Measurements from ENCODE around the gene FGF2.

Gene FGF2

DNA sequence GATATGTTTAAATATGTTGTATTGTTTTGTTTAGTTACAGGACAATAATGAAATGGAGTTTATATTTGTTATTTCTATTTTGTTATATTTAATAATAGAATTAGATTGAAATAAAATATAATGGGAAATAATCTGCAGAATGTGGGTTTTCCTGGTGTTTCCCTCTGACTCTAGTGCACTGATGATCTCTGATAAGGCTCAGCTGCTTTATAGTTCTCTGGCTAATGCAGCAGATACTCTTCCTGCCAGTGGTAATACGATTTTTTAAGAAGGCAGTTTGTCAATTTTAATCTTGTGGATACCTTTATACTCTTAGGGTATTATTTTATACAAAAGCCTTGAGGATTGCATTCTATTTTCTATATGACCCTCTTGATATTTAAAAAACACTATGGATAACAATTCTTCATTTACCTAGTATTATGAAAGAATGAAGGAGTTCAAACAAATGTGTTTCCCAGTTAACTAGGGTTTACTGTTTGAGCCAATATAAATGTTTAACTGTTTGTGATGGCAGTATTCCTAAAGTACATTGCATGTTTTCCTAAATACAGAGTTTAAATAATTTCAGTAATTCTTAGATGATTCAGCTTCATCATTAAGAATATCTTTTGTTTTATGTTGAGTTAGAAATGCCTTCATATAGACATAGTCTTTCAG is 68.8 kb downstream of the FGF2 start:
- no peak for DNase-seq (ENCODE audit: low read depth)

DNA sequence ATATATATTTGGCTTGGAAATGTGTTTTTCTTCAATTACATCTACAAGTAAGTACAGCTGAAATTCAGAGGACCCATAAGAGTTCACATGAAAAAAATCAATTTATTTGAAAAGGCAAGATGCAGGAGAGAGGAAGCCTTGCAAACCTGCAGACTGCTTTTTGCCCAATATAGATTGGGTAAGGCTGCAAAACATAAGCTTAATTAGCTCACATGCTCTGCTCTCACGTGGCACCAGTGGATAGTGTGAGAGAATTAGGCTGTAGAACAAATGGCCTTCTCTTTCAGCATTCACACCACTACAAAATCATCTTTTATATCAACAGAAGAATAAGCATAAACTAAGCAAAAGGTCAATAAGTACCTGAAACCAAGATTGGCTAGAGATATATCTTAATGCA is 69.6 kb downstream of the FGF2 start:
- DNase-seq (ENCODE audit: low read depth) = no peak

DNA sequence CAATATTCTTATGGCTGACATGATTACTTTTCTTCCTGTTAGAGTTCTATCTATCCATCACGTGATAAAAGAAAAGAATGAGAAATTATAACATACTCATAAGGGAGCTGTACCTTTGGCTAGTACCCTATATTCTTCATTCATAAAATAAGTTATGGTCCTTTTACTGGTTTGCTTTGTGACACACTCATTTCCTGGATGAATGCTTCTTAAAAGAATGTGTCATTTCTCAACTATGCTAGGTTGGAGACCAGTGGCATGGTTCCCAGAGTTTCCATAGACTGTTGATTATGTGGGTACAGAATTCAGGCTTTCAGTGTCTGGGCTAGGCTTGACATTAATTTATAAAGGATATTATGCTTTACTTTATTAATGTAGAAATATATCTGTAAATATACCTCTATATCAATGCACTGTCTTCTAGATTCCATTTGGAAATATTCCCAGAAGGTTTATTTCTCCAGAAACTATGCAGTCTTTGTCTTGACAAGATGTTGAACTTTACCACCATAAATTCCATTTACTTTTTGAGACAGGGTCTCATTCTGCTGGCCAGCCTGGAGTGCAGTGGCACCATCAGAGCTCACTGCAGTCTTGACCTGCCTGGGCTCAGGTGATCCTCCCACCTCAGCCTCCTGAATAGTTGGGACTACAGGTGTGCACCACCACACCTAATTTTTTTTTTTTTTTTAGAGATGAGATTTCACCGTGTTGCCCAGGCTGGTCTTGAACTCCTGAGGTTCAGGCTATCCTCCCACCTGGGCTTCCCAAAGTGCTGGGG is 71.9 kb downstream of the FGF2 start:
- DNase-seq (ENCODE audit: low read depth) = peak; percentile 75

DNA sequence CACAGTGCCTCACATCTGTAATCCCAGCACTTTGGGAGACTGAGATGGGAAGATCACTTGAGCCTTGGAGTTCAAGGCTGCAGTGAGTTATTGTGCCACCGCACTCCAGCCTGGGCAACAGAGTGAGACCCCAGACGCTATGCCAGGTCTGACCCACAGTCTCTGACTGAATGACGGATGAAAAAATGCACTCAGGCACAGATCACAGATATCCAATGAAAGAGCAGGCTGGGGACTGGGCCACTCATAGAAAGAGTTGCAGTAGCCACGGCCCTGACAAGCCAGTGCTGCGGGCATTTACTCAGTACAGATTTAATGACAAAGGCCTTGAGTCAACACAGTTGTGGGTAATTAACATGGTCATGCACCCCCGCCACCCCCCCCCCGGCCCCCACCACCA is 73.1 kb downstream of the FGF2 start:
- no peak for DNase-seq (ENCODE audit: low read depth)

DNA sequence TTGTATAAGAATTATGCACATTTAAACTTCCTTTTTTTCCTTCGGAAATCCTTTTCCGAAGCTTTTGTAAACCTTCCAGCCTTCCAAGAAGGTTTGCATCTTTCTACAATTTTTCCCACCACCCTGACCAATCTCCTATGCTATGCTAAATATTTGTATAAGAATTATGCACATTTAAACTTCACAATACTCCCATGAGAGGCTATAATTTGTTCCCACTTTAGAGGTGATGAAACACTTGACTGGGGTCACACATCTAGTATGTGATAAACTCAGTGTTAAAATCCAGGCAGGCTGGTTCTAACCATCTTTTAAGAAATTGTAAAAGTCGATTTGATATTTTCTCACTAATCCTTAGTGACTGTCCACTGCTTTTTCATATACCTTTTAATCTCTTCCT is 73.7 kb downstream of the FGF2 start:
- DNase-seq (ENCODE audit: low read depth) = no peak

DNA sequence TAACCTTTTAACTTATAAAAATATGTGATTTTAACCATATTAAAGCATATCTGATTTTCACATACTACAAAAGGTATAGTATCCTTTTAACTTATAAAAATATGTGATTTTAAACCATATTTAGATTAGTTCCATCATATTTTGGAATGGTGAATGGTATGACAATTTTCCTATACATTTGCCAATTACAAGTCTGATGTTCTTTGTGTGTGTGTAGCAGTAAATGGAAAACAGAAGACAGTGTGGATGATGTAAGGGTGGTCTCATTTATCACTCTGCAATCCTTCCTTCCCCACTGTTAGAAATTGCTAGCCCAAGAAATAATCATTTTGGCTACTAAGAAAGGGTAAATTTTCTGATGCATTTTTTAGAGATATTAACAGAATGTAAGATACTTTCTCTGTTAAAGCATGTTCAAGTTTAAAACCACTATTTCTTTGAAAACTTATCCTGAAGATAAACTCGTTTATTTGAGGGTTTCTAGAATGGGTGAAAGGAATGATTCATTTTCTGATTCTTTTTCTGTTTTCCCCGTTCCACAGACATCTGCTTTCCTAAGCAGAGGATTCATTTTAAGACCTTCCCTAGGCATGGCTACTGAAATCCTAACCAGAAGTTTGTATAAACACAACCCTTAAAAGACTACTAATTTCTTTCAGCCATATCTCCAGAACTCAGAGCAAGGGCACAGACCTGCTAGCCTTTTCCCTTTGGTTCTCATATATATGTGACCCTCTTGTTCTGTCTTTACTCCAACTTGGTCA is 74.8 kb downstream of the FGF2 start:
- DNase-seq (ENCODE audit: low read depth) = no peak

DNA sequence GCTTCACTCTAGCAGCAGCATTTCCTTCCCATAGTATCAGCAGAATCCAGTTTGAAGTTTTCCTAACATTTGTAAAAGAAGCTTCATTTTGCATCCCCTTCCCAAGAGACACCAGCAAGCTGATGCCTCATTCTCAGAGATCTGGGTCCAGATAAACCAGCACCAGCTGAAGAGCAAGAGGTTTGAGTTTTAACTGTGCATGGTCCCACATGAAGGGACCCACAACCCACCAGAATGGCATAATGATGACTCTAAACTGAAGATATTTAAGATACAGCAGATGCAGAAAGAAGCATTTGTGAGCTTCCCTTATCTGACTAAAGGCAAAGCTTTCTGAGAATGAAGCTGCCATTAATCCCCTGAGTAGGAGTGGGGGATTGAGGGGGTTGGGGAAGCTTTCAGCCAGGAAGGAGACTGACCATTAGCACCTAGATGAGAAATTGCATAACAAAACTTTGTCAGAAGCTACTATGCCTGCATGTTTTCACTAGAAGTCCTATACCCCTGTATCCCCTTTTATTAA is 77.2 kb downstream of the FGF2 start:
- DNase-seq (ENCODE audit: low read depth) = no peak

DNA sequence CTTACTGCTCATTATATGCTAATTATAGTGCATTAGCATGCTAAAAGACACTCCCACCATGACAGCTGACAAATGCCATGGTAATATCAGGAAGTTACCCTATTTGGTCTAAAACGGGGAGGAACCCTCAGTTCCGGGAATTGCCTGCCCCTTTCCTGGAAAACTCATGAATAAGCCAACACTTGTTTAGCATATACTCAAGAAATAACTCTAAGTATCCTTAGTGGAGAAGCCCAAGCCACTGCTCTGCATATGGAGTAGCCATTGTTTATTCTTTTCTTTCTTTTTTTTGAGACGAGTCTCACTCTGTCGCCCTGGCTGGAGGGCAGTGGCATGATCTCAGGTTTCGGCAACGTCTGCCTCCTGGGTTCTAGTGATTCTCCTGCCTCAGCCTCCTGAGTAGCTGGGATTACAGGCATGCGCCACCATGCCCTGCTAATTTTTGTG is 80.3 kb downstream of the FGF2 start:
- DNase-seq (ENCODE audit: low read depth) = no peak

DNA sequence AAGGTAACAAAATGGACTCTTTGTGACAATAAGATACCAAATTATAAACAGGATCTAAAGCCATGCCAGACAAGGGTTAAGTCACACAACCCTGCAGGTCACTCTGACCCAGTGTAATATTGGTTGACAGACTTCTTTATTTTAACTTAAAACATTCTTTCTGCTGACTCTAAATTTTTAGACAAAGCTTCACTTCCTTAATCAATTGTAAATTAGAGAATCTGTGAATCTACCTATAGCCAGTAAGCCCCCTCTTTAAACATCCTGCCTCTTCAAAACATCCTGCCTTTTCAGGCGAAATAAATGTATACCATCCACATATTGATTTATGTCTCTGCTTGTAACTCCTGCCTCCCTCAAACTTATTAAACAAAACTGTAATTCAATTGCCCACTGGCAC is 81.6 kb downstream of the FGF2 start:
- no peak for DNase-seq (ENCODE audit: low read depth)

DNA sequence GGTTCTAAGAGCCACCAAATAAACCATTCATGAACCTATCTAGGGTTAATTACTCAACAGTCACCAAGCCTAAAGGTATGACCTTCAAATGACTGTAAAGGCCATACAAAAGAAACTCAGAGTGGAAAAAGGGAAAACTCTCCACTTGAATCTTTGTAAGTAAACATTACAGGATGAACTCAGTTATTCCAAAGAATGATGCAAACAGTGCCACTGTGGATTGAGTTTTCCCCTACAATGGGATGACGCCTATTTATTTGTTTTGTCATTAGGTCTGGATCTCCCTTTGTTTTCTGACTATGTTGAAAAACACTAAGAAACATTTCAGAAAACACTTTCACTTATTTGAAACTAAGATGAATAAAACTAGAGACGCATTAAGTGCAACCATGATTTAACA is 83.1 kb downstream of the FGF2 start:
- no peak for DNase-seq (ENCODE audit: low read depth)

DNA sequence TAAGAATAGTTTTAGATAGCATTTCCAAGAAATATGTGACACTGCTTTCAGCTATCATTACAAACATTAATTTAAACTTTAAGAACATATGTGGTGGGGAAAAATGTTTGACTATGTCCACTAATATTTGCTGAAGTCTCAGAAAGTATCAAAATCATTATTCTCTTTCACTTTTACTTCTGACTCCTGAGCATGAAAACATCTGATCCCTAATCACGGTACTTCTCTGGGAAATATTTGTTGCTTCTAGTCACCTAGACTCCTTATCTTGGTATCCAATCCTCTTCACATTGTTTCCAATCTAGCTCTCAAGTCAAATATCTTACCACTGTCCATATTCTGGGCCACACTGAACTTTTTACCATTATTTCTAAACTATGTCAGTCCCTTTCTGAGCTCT is 85.0 kb downstream of the FGF2 start:
- DNase-seq (ENCODE audit: low read depth) = no peak

DNA sequence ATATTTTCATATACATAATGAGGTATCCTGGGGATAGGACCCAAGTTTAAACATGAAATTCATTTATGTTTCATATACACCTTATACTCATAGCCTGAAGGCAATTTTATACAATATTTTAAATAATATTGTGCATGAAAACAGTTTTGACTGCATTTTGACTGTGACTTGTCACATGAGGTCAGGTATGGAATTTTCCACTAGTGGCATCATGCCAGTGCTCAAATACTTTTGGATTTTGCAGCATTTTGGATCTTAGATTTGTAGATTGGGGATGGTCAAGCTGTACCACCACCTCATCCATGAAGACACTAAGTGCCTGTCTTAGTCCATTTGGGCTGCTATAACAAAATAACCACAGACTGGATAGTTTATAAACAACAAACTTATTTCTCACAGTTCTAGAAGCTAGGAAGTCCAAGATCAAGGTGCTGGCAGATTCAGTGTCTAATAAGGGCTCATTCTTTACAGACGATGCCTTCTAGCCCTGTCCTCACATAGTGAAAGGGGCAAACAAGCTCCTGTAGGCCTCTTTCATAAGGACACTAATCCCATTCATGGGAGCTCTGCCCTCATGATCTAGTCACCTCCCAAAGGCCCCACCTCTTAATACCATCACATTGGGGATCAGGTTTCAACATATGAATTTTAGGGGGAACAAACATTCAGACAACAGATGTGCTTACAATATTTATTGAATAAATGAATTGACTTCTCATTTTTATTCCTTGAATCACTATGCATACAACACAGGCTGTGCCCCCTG is 86.4 kb downstream of the FGF2 start:
- no peak for DNase-seq (ENCODE audit: low read depth)

DNA sequence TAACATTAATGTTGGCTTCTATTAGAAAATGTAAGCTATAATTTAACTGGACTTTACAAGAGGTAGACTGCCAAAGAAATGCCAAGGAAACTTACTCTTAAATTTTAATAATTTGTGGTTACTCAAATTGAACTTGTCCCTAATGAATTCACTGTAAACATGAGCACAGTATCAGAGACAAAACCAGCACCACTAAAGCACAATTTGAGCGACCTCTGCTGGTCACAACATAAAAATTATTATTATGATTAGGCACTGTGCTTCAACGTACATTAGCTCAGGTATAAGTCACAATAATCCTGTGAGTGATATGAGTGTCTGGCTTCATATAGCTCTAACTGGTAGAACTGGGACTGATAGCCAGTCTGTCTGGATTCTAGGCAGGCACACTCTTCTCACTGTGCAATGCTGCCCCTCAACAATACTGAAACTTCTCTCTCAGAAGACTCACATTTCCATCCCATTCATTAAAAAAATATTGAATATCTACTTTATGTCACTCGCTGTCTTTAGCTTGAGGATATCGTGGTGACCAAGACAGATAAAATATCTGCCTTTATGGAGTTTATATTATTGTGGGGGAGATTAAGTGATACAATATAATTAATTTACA is 87.8 kb downstream of the FGF2 start:
- DNase-seq (ENCODE audit: low read depth) = no peak

DNA sequence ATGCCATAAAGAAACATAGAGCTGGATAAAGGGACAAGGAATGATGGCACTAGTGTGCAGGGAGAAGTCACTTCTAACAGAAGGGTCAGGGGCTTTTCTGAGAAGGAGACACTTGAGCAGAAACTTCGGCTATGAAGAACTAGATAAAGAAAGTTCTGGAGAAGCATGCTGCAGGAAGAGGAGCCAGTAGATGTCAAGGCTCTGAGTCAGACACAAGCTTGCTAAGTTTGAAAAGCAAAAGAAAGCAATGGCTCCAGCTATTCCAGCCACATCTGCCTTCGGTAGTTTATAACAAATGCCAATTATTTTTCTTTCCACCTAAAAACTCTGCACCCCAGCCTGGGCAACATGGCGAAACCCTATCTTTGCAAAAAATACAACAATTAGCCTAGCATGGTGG is 88.3 kb downstream of the FGF2 start:
- DNase-seq (ENCODE audit: low read depth) = peak; percentile 44

DNA sequence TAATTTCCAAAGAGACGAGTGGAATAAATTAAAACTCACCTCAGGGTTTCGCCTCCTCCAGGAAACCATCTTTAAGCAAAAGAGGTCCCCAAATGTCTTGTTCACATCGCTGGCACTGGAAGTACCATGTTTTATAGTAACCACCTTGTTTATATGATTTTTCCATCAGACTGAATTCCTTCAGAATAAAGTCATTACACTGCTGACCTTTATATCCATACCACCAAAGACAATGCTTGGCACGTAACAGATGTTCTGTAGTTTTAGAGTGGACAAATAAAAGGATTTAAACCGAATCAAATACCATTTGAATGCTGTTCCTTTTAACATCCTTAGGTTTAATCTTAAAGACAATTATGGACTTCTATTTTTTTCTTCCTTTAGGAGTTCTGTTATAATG is 91.1 kb downstream of the FGF2 start:
- no peak for DNase-seq (ENCODE audit: low read depth)

DNA sequence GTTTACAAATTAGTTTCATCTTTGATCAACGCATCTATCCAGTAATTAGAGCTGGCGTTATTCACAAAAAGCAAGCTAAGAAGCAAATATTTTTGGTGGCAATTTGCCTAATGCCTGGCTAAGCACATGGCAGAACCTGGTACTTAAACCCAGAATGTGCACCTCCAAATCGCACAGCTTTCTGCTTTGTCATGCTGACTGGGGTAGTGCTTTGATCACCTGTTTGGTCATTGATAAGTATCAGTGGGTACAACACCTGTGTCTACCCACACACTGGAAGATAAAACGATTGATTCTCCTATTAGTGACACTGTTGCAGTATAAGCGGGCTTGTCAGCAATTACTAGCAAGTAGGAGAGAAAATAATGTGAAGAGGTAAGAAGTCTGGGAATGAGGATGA is 93.8 kb downstream of the FGF2 start:
- no peak for DNase-seq (ENCODE audit: low read depth)

DNA sequence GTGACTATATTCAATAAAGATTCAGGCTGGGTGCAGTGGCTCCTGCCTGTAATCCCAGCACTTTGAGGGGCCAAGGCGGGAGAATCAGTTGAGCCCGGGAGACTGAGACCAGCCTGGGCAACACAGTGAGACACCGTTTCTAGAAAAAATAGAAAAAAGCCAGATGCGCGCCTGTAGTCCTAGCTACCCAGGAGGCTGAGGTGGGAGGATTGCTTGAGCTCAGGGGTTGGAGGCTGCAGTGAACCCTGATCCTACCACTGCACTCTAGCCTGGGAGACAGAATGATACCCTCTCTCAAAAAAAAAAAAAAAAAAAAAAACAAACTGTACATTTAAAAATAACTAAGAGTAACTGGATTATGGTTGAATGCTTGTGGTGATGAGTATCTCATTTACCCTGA is 94.7 kb downstream of the FGF2 start:
- DNase-seq (ENCODE audit: low read depth) = no peak

DNA sequence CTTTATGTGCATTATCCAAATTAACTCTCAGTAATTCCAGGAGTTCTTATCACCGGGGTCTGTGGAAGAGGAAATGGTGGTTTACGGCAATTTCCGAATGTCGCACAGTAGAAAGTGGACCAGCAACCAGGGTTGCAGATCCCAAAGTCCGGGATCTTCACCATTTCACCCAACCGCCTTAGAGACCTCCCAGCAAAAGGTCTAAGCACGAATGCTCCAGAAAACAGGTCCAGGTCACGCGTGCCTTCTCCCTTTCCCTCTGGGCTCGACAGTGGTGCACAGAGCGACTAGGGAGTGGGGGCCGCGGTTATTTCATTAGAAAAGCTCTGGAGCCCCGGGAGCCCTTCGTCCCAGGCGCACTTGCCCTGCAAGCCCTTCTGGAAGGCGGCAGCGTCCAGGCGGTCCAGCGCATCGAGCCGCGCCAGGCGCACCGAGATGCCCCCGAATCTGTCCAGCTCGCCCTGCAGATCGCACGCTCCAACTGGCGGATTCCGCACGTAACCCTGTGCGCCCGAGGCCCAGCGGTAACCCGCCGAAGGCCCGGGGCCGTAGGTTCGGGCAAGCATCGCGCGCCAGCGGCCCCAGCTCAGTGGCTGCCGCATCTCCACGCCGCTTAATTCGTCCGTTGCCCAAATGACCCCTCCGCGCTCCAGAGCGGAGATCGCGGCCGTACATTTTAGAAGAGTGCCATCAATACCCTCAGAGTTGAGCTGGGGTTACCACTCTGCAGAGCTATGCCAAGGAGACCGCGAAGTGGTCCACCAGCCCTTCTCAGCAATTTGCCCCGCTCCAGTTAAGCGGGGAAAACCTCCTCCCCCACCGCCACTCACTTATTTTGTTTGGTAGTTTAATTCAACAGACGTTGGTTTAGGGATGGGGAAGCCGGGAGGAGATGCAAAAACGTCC is 95.6 kb downstream of the FGF2 start, which contains the start of gene NUDT6:
Gene NUDT6, minus strand, starts transcription at position 627 of the 906 bp plus-strand sequence. Its CDS starts 25 bp downstream, at position 602.
- no peak for DNase-seq (ENCODE audit: low read depth)

DNA sequence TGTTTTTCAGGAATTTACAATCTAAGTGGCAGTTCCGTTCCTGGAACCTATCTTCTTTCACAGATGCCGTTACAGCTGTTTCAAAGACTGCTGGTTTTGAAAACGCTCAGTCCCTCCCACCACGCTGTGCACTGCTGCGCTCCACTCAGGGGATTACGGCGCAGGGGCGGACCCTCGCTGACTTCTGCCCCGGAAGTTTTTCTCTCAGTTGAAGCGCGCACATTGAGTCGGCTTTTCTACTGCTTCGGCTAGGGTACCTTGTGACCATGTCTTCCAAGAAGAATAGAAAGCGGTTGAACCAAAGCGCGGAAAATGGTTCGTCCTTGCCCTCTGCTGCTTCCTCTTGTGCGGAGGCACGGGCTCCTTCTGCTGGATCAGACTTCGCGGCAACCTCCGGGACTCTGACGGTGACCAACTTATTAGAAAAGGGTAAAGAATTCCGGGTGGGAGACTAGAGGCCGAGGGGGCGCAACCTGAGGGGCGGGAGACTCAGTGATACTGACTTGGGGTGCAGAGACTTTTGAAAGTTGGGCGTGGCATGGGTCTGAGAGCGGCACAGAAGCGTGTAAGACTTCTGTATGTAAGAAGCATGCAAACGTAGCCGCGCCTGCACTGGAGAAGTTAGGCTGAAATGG is 96.4 kb downstream of the FGF2 start:
- DNase-seq (ENCODE audit: low read depth) = peak; percentile 58

DNA sequence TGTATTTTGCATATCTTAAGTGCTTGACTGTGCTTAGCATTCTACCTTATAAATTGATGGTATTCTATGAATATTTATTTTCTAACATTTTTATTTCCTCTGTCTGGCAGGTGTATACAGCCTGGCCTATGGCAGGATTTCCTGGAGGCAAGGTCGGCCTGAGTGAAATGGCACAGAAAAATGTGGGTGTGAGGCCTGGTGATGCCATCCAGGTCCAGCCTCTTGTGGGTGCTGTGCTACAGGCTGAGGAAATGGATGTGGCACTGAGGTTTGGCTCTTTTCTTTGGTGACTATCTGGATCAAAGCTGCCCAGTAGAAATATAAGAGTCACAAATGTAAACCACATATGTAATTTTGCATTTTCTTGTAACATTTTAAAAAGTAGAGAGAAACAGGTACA is 102.3 kb downstream of the FGF2 start:
- no peak for DNase-seq (ENCODE audit: low read depth)
